Ureter (tissue), 1 donor: ENCODE measurements around the gene CXorf65. TPM values are rescaled to one million over a fixed set of nuclear protein-coding genes. Genes with fewer than 3 reads are reported as not detected.
A peak's percentile ranks its signal among the peaks of the same experiment; 100 is the strongest.

Experiments used
- DNase-seq: peaks from one replicate; pipeline ENCODE4 v3.0.0-alpha.2; 2020; ENCODE audit warnings: low spot score
- total RNA-seq: library from RNA; stranded (reverse); gene quantifications from one replicate; pipeline ENCODE4 v1.2.4, GENCODE V29; 2023
- donor health status: DM: yes; HTN: yes; CAD: no.

The CXorf65 gene
- total RNA-seq, 1 donor from 2014 or later: not detected

DNA sequence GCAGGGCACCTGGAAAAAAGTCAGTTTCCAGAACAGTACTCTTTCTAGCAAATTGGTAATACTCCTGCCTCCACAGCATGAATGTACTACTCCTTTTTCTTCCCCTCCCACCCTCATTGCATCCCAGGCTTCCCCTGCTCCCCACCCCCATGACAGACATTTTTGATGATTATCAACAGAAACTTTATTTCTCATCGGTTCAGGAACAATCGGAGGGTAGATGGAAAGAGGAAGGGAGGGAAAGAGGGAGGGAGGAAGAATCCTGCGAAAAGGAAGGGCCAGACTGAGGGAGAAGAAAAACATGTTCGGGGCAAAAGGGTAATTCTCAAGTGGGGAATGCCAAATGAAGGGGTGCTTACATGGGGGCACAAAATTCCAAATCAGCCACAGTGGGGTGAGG is 705 bp upstream of the CXorf65 start:
- no peak for DNase-seq

DNA sequence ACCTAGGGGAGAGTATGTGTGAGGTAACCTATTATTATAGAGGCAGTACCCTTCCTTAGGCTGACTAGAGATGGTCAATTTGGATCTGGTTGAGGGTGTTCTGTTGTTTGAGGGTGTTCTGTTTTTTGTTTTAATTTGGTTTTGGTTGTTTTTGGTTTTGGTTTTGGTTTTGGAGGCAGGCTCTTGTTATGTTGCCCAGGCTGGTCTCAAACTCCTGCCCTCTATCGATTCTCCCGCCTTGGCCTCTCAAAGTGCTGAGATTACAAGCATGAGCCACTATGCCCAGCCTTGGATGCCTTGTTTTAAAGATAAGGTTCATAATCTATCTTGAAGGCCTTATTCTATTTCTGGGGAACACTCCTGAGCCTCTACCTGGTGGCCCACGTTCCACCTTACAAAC is 912 bp downstream of the CXorf65 start:
- no peak for DNase-seq

DNA sequence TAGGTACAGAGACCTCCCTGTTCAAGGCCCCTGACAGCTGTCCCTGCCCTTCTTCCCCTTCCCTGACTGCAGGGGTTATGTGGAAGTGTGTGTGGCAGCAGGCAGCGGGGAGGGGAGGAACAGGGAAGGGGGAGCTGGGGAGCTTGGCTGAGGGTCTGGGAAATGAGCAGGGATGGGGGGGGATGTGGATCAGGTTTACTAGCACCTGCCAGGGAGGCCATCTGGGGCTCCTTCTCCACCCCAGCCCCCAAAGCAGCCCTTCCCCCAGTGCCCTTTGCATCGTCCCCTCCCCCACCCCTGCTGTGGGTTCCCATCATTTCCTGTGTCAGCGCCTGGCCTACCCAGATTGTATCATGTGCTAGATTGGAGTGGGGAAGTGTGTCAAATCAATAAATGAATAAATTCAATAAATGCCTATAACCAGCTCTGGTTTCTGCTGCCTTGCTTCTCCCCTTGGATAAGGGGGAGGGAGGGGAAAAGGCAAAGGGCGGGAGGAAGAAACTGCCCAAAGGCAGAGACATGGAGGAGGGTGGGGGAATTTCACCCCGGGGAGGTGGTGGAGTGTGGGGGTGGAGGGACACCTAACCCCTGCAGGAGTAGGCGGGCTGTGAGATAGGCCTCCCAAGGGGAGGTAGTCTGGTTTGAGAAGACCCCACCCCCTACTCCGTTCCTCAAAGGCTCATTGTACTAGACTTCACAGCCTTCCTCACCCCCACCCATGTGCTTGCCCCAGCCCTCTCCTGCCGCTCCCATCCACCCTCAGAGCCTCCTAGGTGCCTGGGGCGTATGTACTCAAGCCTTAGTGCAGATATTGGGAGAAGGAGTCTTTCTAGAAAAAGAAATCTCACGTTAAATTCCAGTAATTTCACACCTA is 3.2 kb downstream of the CXorf65 start:
- DNase-seq: peak; percentile 52

DNA sequence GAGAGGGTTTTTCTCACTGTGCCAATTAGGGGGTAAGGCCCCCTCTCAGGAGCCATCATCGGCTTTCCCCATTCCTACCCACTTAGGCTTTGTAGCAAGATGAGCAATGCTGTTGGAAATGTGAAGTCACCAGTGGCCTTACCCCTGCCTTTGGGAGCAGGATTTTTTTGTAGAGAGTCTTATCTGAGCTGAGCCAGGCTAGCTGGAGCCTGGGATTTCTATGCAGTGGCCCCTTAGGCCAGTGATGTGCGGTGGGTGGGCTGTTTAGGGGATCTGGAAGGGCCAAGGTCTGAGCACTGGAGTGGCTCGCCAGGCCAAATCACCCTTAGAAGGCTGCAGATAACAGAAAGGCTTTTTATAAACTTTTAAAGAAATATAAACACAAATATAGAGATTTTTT is 4.2 kb downstream of the CXorf65 start:
- DNase-seq: no peak

DNA sequence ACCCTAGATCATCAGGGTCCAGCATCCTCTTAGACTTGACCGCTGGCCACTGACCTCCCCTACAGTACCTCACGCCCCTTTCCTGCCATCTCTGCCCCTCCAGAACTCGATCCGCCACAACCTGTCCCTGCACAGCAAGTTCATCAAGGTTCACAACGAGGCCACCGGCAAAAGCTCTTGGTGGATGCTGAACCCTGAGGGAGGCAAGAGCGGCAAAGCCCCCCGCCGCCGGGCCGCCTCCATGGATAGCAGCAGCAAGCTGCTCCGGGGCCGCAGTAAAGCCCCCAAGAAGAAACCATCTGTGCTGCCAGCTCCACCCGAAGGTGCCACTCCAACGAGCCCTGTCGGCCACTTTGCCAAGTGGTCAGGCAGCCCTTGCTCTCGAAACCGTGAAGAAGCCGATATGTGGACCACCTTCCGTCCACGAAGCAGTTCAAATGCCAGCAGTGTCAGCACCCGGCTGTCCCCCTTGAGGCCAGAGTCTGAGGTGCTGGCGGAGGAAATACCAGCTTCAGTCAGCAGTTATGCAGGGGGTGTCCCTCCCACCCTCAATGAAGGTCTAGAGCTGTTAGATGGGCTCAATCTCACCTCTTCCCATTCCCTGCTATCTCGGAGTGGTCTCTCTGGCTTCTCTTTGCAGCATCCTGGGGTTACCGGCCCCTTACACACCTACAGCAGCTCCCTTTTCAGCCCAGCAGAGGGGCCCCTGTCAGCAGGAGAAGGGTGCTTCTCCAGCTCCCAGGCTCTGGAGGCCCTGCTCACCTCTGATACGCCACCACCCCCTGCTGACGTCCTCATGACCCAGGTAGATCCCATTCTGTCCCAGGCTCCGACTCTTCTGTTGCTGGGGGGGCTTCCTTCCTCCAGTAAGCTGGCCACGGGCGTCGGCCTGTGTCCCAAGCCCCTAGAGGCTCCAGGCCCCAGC is 5.7 kb downstream of the CXorf65 start:
- no peak for DNase-seq

DNA sequence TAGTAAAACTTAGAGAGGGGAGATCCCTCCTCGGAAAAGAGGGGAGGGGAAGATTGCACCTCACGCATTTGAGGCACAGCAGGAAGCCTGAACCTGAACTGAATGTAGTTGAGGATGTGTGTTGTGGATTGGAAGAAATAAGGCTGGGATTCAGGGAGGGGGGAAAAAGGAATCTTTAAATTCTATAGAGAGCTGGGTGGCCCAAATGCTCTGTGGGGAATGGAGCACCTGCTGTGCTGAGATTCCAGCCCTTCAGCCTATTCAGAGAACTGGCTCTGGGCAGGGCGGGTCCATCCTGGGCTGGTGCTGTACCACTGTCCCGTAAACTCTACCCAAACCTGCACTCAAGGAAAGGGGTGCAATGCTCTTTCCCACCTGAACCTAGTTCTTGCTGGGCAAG is 6.8 kb downstream of the CXorf65 start:
- DNase-seq: no peak

DNA sequence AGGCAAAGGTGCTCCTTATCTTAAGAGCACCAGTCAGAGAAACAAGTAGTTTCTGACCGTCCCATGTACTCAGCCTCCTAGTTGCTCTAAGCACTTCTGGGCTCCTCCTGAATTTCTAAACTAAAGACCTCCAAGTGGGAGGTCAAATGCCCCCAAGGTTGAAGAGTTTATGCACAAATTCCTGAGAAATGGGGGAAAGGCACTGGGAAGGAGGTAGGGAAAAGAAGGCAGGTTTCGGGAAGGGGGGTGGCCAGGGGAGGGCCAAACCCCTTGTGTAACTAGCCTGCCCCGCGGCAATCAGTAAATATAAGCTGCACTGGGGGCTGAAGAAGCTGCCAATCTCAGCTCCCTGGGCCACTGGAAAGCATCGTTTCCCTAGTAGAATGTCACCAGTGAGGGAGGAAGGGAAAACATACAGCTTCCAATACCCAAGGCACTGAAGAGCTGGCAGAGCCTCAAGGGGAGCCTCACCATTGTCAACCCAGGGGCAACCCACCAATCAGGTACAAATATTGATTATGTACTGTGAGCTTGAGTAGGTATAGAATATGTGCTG is 7.5 kb downstream of the CXorf65 start:
- no peak for DNase-seq

DNA sequence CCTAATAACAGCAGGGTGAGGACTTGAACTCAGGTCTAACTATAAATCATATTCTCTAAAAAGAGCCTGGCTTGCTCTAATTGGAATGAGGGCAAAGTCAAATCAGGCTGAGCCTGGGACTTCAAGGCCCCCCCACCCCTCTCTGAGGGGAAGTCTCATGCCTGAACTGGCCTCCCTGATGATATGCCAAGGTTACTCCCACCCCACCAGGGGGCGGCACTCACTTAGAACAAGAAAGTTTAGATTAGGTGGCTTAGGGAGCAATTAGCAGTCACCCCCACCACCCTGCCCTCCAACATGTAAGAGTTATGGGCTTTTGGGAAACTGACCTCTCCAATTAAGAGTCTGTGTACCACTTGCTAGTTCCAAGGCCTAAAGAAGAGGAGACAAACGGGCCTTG is 8.2 kb downstream of the CXorf65 start:
- peak; percentile 58 for DNase-seq

DNA sequence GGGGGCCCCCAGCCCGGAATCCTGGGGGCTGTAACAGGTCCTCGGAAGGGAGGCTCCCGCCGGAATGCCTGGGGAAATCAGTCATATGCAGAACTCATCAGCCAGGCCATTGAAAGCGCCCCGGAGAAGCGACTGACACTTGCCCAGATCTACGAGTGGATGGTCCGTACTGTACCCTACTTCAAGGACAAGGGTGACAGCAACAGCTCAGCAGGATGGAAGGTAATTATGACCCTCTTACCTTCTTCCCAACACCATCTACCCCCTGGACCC is 9.8 kb downstream of the CXorf65 start:
- no peak for DNase-seq

DNA sequence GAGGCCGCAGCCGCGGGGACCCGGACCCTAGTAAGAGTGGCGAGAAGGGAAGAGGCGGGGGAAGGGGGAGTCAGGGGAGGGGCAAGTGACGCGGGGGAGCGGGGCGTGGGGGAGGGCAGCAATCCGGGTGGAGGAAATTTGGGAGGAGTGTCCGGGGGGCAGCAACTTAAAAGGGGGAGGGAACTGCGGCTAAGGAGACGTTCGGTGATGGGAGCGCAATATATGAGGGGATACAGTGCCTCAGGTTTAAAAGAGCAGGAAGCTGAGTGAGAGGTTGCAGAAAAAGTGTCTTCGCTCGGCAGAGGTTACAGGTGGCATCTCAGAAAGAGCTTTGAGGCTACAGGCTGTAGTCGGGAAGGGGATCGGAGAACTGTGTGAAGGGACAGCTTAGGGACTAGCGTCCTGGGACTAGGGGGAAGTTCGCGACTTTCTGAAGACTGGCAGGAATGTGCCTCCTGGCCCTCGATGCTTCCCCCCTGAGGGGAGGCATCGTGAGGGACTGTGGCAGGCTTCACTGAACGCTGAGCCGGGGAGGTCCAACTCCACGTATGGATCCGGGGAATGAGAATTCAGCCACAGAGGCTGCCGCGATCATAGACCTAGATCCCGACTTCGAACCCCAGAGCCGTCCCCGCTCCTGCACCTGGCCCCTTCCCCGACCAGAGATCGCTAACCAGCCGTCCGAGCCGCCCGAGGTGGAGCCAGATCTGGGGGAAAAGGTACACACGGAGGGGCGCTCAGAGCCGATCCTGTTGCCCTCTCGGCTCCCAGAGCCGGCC is 10.4 kb downstream of the CXorf65 start:
- DNase-seq: no peak

DNA sequence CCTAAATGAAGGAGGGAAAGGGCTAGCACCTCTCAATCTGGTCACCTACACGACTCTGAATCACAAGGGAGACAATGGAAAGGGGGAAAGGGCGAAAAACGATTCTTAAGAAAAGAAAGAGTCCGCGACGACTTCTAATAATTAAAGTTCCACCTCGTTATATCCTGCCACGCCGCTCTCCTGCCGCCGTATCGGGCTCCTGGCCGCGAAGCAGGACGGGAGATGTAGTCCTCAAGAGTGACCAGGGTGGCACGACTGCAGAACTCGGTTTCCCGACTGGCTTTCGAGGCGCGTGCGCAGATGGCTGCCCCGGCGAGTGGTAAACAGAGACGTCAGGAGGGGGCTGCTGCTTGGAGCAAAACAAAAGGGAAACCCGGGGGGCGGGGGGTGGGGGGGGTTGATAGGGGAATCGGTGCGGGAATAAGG is 11.0 kb downstream of the CXorf65 start, which contains the start of gene FOXO4:
Gene FOXO4 (plus strand): TSS at position 297 of the 426 bp plus-strand sequence. CDS start 678 bp downstream, outside the sequence.
- DNase-seq: peak; percentile 90

DNA sequence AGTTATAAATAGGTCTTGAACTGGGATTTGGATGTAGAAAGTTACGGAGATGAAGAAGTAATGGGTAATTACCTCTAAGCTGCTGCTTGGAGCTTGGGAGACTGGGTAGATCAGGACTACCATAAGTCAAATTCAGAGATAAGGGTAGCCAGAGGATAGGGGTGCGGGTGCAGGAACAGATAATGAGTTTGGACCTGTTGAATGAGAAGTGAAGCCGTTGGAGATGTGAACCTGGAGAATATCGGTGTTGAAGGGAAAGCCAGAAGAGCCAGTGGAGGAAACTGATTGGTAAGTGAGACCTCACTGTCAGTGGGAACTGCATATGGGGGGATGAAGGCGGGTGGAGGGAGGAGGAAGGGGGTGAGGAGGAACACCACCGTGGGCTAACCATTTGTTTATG is 11.5 kb downstream of the CXorf65 start:
- peak; percentile 29 for DNase-seq

DNA sequence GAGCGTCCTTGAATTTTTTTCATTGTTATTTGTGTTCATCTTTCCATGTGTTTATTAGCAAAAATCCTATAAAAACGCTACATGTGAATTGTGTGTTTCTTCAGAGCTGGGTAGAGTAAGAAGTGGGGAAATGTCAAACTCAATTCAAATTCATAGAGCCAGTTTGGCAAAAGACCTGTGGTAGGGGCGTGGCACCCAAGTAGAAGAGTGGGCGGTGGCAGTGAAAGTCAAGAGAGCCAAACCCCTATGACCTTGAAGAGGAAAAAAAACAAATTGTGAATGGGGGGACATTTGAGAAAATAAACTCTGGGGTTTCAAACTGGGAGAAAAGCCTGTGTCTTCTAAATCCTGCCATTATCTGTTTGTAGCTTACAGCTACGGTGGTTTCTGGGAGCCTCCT is 15.3 kb downstream of the CXorf65 start:
- no peak for DNase-seq

DNA sequence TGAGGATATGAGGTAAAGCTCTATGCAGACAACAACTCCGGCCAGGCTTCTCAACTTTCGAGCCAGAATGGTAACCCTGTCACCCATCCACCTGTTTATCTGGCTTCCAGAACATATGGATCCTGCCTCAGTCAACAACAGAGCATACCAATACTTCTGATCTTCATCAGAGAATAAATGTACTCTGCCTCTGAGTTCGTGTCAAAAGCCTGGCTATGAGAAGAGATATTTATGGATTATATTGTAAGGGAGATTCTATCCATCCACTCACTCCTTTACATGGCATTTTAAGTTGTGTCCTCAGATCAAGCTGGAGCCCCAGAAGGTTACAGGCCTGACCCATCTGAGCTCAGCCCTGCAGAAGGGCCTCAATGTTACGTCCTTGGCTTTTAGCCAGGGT is 20.6 kb downstream of the CXorf65 start:
- no peak for DNase-seq

DNA sequence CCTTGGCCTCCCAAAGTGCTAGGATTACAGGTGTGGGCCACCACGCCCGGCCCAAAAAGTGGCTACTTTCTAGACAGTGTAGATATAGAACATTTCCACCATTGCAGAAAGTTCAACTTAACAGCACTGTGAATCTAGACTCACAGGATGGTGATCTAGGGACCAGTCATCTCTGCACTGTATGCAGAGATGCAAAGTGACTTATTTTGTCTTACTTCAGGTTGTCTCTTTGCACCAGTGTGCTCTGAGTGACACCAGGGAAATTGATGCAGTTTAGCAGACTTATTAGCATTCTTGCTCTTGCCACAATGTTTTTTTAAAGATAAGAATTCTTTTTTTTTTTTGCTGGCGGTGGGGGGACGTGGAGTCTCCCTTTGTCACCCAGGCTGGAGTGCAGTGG is 23.7 kb downstream of the CXorf65 start:
- no peak for DNase-seq

DNA sequence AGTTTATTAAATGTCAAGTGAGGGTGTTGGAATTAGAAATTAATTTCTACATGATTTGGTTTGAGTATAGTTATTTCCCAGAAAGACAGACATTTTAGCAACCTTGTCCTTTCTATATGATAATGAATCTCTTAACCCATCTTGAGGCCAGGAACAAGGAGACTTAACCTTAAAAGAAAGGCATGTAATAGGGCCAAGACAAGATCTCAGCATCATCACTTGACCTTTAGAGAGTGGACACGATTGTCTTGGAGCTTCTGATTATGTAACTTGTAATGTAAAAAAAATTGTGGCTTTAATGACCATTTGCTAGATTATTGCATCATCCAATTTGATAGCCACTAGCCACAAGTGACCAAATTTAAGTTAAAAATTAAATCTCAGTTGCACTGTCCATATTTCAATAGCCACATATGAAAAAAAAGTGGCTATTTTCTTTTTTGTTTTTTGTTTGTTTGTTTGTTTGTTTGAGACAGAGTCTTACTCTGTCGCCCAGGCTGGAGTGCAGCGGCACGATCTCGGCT is 24.4 kb downstream of the CXorf65 start:
- DNase-seq: no peak

DNA sequence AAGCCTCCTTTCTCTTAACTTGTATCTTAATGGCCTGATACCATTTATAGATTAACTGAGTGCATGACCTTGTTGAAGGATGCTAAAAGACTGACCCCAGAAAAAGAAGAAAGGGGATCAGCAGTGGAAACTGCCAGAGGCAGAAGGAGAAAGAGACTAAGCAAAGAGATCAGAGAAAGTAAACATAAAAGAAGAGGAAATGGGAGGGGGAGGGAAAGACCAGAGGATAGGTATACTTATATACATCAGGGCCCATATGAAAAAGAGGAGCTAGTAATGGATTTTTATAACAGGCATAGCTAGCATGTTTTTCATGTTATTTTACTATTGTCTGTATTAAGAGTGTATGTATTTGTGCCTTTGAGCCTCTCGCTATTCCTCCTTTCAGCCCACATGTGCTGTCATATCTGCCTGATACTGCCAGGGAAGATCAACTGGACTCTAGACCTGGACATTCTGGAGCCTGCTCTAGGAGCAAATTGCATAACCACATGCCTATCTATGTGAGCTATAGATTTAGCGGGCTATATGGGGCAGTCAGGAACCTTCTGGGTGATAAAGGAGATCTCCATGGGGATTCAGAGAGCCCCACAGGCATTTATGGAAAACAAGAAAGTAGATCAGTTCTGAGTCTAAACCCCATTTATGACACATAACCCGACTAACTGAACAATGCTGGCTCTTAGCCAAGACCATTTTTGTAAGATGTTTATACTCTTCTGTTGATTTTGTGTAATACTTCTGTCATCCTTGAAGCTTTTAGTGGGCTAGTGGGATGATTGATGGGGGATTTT is 25.0 kb downstream of the CXorf65 start:
- no peak for DNase-seq

DNA sequence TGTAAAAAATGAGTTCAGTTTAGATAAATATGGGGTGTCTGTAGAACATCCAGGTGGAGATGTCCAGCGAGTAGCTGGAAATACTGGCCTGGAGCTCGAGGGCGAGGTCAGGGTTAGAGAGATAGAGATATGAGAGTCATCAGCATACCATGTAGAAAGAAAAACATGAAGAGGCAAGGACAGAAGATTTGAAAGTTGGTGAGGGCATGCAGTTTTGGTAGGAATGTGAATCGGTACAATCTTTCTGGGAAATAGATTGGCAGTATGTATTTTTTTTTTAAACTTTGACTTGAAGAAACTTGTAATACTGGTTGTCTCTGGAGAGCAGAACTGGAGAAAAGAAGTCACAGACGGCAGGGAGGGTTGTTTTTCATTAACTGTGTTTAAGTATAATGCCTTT is 36.0 kb downstream of the CXorf65 start:
- no peak for DNase-seq

DNA sequence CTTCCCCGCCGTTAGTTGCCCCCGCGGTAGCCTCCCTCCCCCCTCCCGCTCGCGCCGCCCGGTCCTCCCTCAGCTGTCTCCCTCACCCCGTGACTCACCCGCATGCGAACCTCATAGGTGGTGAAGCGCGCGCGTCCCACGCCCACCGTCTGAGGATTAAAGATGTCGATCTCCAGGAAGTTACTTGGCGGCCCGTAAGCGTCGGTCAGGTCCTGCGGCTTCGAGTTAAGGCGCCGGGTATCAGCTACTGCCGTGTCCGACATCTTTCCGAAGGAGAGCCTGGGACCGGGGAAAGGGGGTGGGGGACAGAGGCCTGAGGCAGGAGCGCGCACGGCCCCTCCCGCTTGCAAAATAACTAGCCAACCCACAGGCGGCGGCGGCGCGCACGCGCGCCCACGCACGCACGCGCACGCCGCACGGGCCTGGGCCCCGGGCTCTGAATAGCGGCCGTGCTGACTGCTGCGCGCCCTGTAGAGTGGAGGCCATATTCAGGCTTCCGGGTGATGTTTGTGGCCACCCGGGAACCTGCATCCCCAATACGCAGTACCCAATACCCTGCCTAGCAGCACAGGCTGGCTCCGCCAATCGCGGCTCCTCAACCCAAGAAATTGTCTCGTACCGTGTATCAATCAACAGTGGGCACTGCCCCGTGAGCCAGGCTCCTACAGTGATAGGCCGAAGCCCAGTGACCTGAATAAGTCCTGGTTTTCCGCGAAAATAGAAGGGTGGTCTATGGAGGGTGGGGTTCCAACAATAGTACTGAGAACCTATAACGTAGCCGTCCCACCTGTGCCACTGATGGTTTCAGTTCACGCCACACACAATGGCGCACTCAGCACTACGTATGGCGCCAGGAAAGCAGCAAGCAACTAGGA is 38.3 kb downstream of the CXorf65 start, which contains the start of gene SNX12:
Gene SNX12 (minus strand): TSS at position 291 of the 875 bp plus-strand sequence. CDS start 28 bp downstream, at position 263.
- peak; percentile 92 for DNase-seq

DNA sequence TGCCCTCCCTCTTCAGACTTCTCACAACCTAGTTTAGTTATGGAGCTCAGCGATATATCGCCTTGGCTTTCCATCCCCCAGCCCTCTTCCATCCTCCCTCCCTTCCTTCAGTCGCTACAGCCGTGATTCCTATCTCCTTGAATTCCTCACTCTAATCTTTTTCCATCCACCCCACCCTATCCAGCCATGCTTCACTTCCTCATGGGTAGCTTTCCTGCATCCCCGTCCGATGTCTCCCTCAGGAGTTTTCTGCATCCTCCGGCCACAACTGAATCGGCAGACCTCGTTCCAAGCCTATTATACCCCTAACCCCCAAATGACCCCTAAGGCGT is 38.9 kb downstream of the CXorf65 start:
- DNase-seq: no peak
